CD4-positive, alpha-beta T cell (primary cell): Measurements from ENCODE around the gene GIPC2. TPM values are rescaled to one million over a fixed set of nuclear protein-coding genes. Genes with fewer than 3 reads are reported as not detected.

Source experiments
- ATAC-seq: fragments of 200-7000 bp; cut with Tn5 transposase; one replicate; pipeline ENCODE4 v1.10.0; 2022; ENCODE audit warnings: mild to moderate bottlenecking; ENCODE audit not compliant: poor library complexity
- CTCF ChIA-PET: fragments of 350-600 bp; sonication (Branson Sonifier 250); formaldehyde crosslinking; loops from one replicate; lab custom pipeline; 2021; ENCODE audit warnings: antibody characterized with exemption, inconsistent platforms; lab: Charles Lee
- POLR2A ChIA-PET: fragments of 350-600 bp; sonication (Branson Sonifier 250); formaldehyde crosslinking; loops from one replicate; lab custom pipeline; 2021; ENCODE audit warnings: antibody characterized with exemption, inconsistent platforms; lab: Charles Lee
- DNase-seq, 14 experiments: peaks; one replicate each; pipeline ENCODE4 v3.0.0-alpha.2; 2013 to 2020; ENCODE audit warnings: mixed read lengths in 2 of 14
- H3K27ac ChIP-seq, 2 donors: one replicate each; pipeline versions ENCODE4 v1.5.1 to v1.7.0; 2013; ENCODE audit warnings: low read length in 2 of 2, low read depth in 1 of 2, mild to moderate bottlenecking in 1 of 2
- H3K27me3 ChIP-seq, 2 experiments: 1 replicate in 1 of 2; 2 replicates in 1 of 2; pipeline versions ENCODE4 v1.6.1 to v1.7.0; 2013; ENCODE audit warnings: low read length in 2 of 2, control low read depth in 1 of 2, mild to moderate bottlenecking in 1 of 2, moderate library complexity in 1 of 2; ENCODE audit not compliant: insufficient read depth in 2 of 2, control insufficient read depth in 1 of 2
- H3K36me3 ChIP-seq: one replicate; pipeline ENCODE4 v1.6.1; 2013; ENCODE audit warnings: low read length, control low read depth; ENCODE audit not compliant: insufficient read depth
- H3K4me1 ChIP-seq: one replicate; pipeline ENCODE4 v1.6.1; 2013; ENCODE audit warnings: low read length, control low read depth; ENCODE audit not compliant: insufficient read depth
- H3K4me3 ChIP-seq: one replicate; pipeline ENCODE4 v1.5.1; 2013; ENCODE audit warnings: mild to moderate bottlenecking, low read length, moderate library complexity
- H3K9me3 ChIP-seq, 2 experiments: 1 replicate in 1 of 2; 2 replicates in 1 of 2; pipeline versions ENCODE4 v1.6.1 to v1.7.0; 2013; ENCODE audit warnings: low read length in 2 of 2, mild to moderate bottlenecking in 2 of 2, control low read depth in 1 of 2, moderate library complexity in 1 of 2; ENCODE audit not compliant: control insufficient read depth in 1 of 2, insufficient read depth in 1 of 2
- H3K27ac Mint-ChIP-seq: one replicate; pipeline ENCODE4 v1.8.0; 2020; ENCODE audit warnings: mixed read lengths
- H3K27me3 Mint-ChIP-seq: one replicate; pipeline ENCODE4 v1.8.0; 2021; ENCODE audit warnings: mixed read lengths
- H3K36me3 Mint-ChIP-seq: one replicate; pipeline ENCODE4 v1.8.0; 2021; ENCODE audit warnings: low read depth, mixed read lengths
- H3K4me1 Mint-ChIP-seq: one replicate; pipeline ENCODE4 v1.8.0; 2021; ENCODE audit warnings: low read depth, mixed read lengths
- H3K4me3 Mint-ChIP-seq: one replicate; pipeline ENCODE4 v1.8.0; 2020; ENCODE audit warnings: mild to moderate bottlenecking, mixed read lengths
- H3K9me3 Mint-ChIP-seq: one replicate; pipeline ENCODE4 v1.8.0; 2020; ENCODE audit warnings: mixed read lengths
- CTCF ChIP-seq: fragments of 200-600 bp; IDR thresholded peaks from one replicate; pipeline ENCODE4 v1.8.0; 2022; ENCODE audit warnings: antibody characterized with exemption, mild to moderate bottlenecking
- intact Hi-C, 2 experiments: fragments of 100-400 bp; cut with DNase I in 1 of 2; cut with micrococcal nuclease in 1 of 2; formaldehyde crosslinking; loops; one replicate each; pipeline versions ENCODE4 v1.15.1 to v1.9.0; 2023 to 2025; cut with DNase I, micrococcal nuclease
- total RNA-seq, 174 experiments: library from RNA in 2 of 174; stranded (reverse) in 2 of 174; gene quantifications; one replicate each; pipeline ENCODE4 v1.2.3 and lab custom pipeline; 2021 to 2026

The GIPC2 gene
- total RNA-seq, 2 experiments from 2014 or later = not detected

GRCh38 chr1:78147031-78147430 is 101.3 kb downstream of the GIPC2 start:
- H3K27ac Mint-ChIP-seq = no peak overlapping the region
- H3K9me3 ChIP-seq = no peaks in the 10 kb centered on the region
- no peak overlapping the region for H3K27ac ChIP-seq
- H3K4me3 ChIP-seq = no peak overlapping the region
- H3K9me3 Mint-ChIP-seq = no peaks in the 10 kb centered on the region
- peaks cover 0 to 12% of the 10 kb centered on the region in 2 experiments for H3K27me3 ChIP-seq
- H3K36me3 ChIP-seq = no peaks in the 10 kb centered on the region
- no peaks in the 10 kb centered on the region for H3K36me3 Mint-ChIP-seq
- CTCF ChIA-PET = no interaction called here
- intact Hi-C loops = loop anchor here in 1 of 2 experiments (5.0 kb wide), 2 partner anchors 470 to 530 kb away; no protein-coding TSS in a partner anchor
- POLR2A ChIA-PET = no interaction called here
- peaks cover 7% of the 10 kb centered on the region for H3K4me1 ChIP-seq
- H3K4me3 Mint-ChIP-seq = no peak overlapping the region
- no peak for DNase-seq
- no peak for ATAC-seq
- peaks cover 15% of the 10 kb centered on the region for H3K4me1 Mint-ChIP-seq
- no peak for TF ChIP-seq CTCF
- H3K27me3 Mint-ChIP-seq = peaks cover 18% of the 10 kb centered on the region

- no peaks in the 10 kb centered on the region for H3K4me1 Mint-ChIP-seq
- ChIA-PET CTCF (no interaction called here), POLR2A (no interaction called here)
- H3K36me3 Mint-ChIP-seq = no peaks in the 10 kb centered on the region
- no peak for TF ChIP-seq CTCF
- no peaks in the 10 kb centered on the region for H3K36me3 ChIP-seq
- ATAC-seq = no peak
- H3K9me3 ChIP-seq = no peaks in the 10 kb centered on the region
- no peak overlapping the region for H3K27ac ChIP-seq
- intact Hi-C loops = no loop called here
- H3K27me3 Mint-ChIP-seq = peaks cover 15% of the 10 kb centered on the region
- peaks cover 0 to 18% of the 10 kb centered on the region in 2 experiments for H3K27me3 ChIP-seq
- no peak overlapping the region for H3K4me3 ChIP-seq
- H3K4me1 ChIP-seq = no peaks in the 10 kb centered on the region
- DNase-seq = no peak
- no peaks in the 10 kb centered on the region for H3K9me3 Mint-ChIP-seq
- H3K4me3 Mint-ChIP-seq = no peak overlapping the region
- no peak overlapping the region for H3K27ac Mint-ChIP-seq
Measured at GRCh38 chr1:78153092-78153736, 107.4 kb downstream of the GIPC2 start.

- no peaks in the 10 kb centered on the region for H3K9me3 Mint-ChIP-seq
- no peak for TF ChIP-seq CTCF
- H3K27ac Mint-ChIP-seq = no peak overlapping the region
- POLR2A ChIA-PET = no interaction called here
- CTCF ChIA-PET = no interaction called here
- H3K4me3 Mint-ChIP-seq = no peak overlapping the region
- no peak overlapping the region for H3K4me3 ChIP-seq
- intact Hi-C loops = no loop called here
- no peak for DNase-seq
- no peak for ATAC-seq
- no peaks in the 10 kb centered on the region for H3K36me3 Mint-ChIP-seq
- no peaks in the 10 kb centered on the region for H3K4me1 ChIP-seq
- H3K4me1 Mint-ChIP-seq = no peaks in the 10 kb centered on the region
- H3K27ac ChIP-seq = no peak overlapping the region
- peaks cover 0 to 13% of the 10 kb centered on the region in 2 experiments for H3K27me3 ChIP-seq
- H3K9me3 ChIP-seq = no peaks in the 10 kb centered on the region
- H3K27me3 Mint-ChIP-seq = peaks cover 4% of the 10 kb centered on the region
- no peaks in the 10 kb centered on the region for H3K36me3 ChIP-seq
Measured at GRCh38 chr1:78155121-78155520, 109.4 kb downstream of the GIPC2 start.
